BE2C (cell line): ENCODE measurements around the gene MGARP.
"Not testable (repeated sequence)": the region's sequence is repeated elsewhere in the genome, so short reads cannot be mapped to it uniquely, and the experiment has no call there.

ENCODE experiments used
- DNase-seq: peaks from one replicate; pipeline ENCODE4 v3.0.0-alpha.2; 2020
- H3K27me3 ChIP-seq: fragments of 250-450 bp; sonication (Bioruptor Pico); 2 replicates; pipeline ENCODE4 v1.5.1; 2020; ENCODE audit warnings: mild to moderate bottlenecking
- H3K36me3 ChIP-seq: fragments of 250-450 bp; sonication (Bioruptor Pico); 2 replicates; pipeline ENCODE4 v1.5.1; 2020; ENCODE audit warnings: mild to moderate bottlenecking
- H3K4me1 ChIP-seq: fragments of 250-450 bp; sonication (Bioruptor Pico); 2 replicates; pipeline ENCODE4 v1.5.1; 2020
- H3K4me3 ChIP-seq: 2 replicates; pipeline ENCODE4 v1.5.1; 2011; ENCODE audit warnings: low read depth, low read length
- H3K9me3 ChIP-seq: fragments of 250-450 bp; sonication (Bioruptor Pico); 2 replicates; pipeline ENCODE4 v1.5.1; 2020
- CTCF ChIP-seq: IDR thresholded peaks from 2 replicates; pipeline ENCODE4 v1.5.1; 2012; ENCODE audit warnings: mild to moderate bottlenecking, low read depth, low read length

MGARP gene

GRCh38 chr4:139316733-139317132, 36.7 kb upstream of the MGARP start:
- no peaks in the 10 kb centered on the region for H3K27me3 ChIP-seq
- no peak for TF ChIP-seq CTCF
- H3K4me1 ChIP-seq = no peaks in the 10 kb centered on the region
- no peak overlapping the region for H3K4me3 ChIP-seq
- H3K36me3 ChIP-seq = peaks cover 3% of the 10 kb centered on the region; the same call in 1 of the 2 replicates
- DNase-seq = no peak
- H3K9me3 ChIP-seq = no peaks in the 10 kb centered on the region

- peaks cover 3% of the 10 kb centered on the region; the same call in 1 of the 2 replicates for H3K36me3 ChIP-seq
- DNase-seq = no peak
- no peak overlapping the region for H3K4me3 ChIP-seq
- H3K9me3 ChIP-seq = no peaks in the 10 kb centered on the region
- no peak for TF ChIP-seq CTCF
- H3K4me1 ChIP-seq = no peaks in the 10 kb centered on the region
- H3K27me3 ChIP-seq = no peaks in the 10 kb centered on the region
Observed at GRCh38 chr4:139315221-139315675, 35.2 kb upstream of the MGARP start.

GRCh38 chr4:139314047-139314800, 34.2 kb upstream of the MGARP start:
- H3K36me3 ChIP-seq = peaks cover 3% of the 10 kb centered on the region; the same call in 1 of the 2 replicates
- no peak for DNase-seq
- H3K27me3 ChIP-seq = no peaks in the 10 kb centered on the region
- H3K4me3 ChIP-seq = no peak overlapping the region
- no peak for TF ChIP-seq CTCF
- H3K4me1 ChIP-seq = no peaks in the 10 kb centered on the region
- no peaks in the 10 kb centered on the region for H3K9me3 ChIP-seq

- not testable (repeated sequence) for H3K4me3 ChIP-seq, H3K36me3 ChIP-seq, H3K27me3 ChIP-seq, DNase-seq, H3K9me3 ChIP-seq, H3K4me1 ChIP-seq
Observed at GRCh38 chr4:139313414-139313813, 33.4 kb upstream of the MGARP start.

GRCh38 chr4:139312552-139313332, 32.7 kb upstream of the MGARP start:
- Histone ChIP-seq H3K27me3 (no peaks in the 10 kb centered on the region), H3K4me1 (no peaks in the 10 kb centered on the region), H3K36me3 (peaks cover 6% of the 10 kb centered on the region), H3K4me3 (no peak overlapping the region), H3K9me3 (no peaks in the 10 kb centered on the region)
- DNase-seq = no peak
- no peak for TF ChIP-seq CTCF

GRCh38 chr4:139311909-139312308, 31.9 kb upstream of the MGARP start:
- H3K9me3 ChIP-seq = no peaks in the 10 kb centered on the region
- H3K4me3 ChIP-seq = no peak overlapping the region
- H3K36me3 ChIP-seq = peaks cover 12% of the 10 kb centered on the region
- no peak for DNase-seq
- H3K4me1 ChIP-seq = no peaks in the 10 kb centered on the region
- H3K27me3 ChIP-seq = no peaks in the 10 kb centered on the region
- no peak for TF ChIP-seq CTCF
